Keratinocyte (primary cell): ENCODE data around the gene ING5. TPM values are rescaled to one million over a fixed set of nuclear protein-coding genes. Genes with fewer than 3 reads are reported as not detected.

Experiments used
- DNase-seq: peaks from one replicate; pipeline ENCODE4 v3.0.0-alpha.2; 2011; ENCODE audit warnings: low read depth, missing footprints, low spot score
- FAIRE-seq: peaks from 2 replicates; lab custom pipeline; 2011; peaks lifted over from hg19 to GRCh38; lab: Jason Lieb, UNC
- H2AFZ ChIP-seq: 2 replicates; pipeline ENCODE4 v1.6.0; 2012; ENCODE audit warnings: low read length, control low read depth, inconsistent platforms; ENCODE audit not compliant: control insufficient read depth
- H3K27ac ChIP-seq: 2 replicates; pipeline ENCODE4 v1.5.1; 2011; ENCODE audit warnings: low read length; ENCODE audit not compliant: control insufficient read depth, insufficient read depth
- H3K27me3 ChIP-seq: 3 replicates; pipeline ENCODE4 v1.6.0; 2011; ENCODE audit warnings: low read length; ENCODE audit not compliant: control insufficient read depth, insufficient read depth; ENCODE audit errors: extremely low read depth
- H3K36me3 ChIP-seq, 2 experiments: 2 replicates in 1 of 2; 3 replicates in 1 of 2; pipeline ENCODE4 v1.5.1; 2011; ENCODE audit warnings: low read length in 2 of 2, mild to moderate bottlenecking in 1 of 2; ENCODE audit not compliant: control insufficient read depth in 2 of 2, insufficient read depth in 2 of 2; ENCODE audit errors: extremely low read depth in 1 of 2
- H3K4me1 ChIP-seq: 3 replicates; pipeline ENCODE4 v1.5.1; 2011; ENCODE audit warnings: low read length; ENCODE audit not compliant: control insufficient read depth, insufficient read depth; ENCODE audit errors: extremely low read depth
- H3K4me2 ChIP-seq: 3 replicates; pipeline ENCODE4 v1.6.0; 2011; ENCODE audit warnings: low read depth, low read length; ENCODE audit not compliant: control insufficient read depth, insufficient read depth; ENCODE audit errors: extremely low read depth
- H3K4me3 ChIP-seq, 3 experiments: fragments of 200-600 bp in 1 of 3; sonication (generic) in 1 of 3; 2 replicates in 2 of 3; 3 replicates in 1 of 3; pipeline ENCODE4 v1.5.1; 2011 to 2016; ENCODE audit warnings: low read length in 3 of 3, mild to moderate bottlenecking in 3 of 3, control low read depth in 2 of 3, inconsistent platforms in 1 of 3, low read depth in 1 of 3, mixed read lengths in 1 of 3, mixed run types in 1 of 3, moderate library complexity in 1 of 3; ENCODE audit not compliant: control insufficient read depth in 2 of 3, insufficient read depth in 2 of 3; ENCODE audit errors: extremely low read depth in 1 of 3
- H3K79me2 ChIP-seq: 2 replicates; pipeline ENCODE4 v1.6.0; 2012; ENCODE audit warnings: low read length; ENCODE audit not compliant: control insufficient read depth, insufficient read depth
- H3K9ac ChIP-seq: 3 replicates; pipeline ENCODE4 v1.6.0; 2011; ENCODE audit warnings: low read length; ENCODE audit not compliant: control insufficient read depth, insufficient read depth; ENCODE audit errors: extremely low read depth
- H3K9me1 ChIP-seq: 3 replicates; pipeline ENCODE4 v1.6.0; 2011; ENCODE audit warnings: low read length; ENCODE audit not compliant: control insufficient read depth, insufficient read depth; ENCODE audit errors: extremely low read depth
- H3K9me3 ChIP-seq: 2 replicates; pipeline ENCODE4 v1.5.1; 2012; ENCODE audit warnings: low read depth, low read length; ENCODE audit not compliant: control insufficient read depth
- H4K20me1 ChIP-seq: 3 replicates; pipeline ENCODE4 v1.6.0; 2011; ENCODE audit warnings: low read length; ENCODE audit not compliant: control insufficient read depth, insufficient read depth; ENCODE audit errors: extremely low read depth
- CTCF ChIP-seq, 3 experiments: IDR thresholded peaks in 1 of 3; conservative IDR thresholded peaks in 1 of 3; optimal IDR thresholded peaks in 1 of 3; 2 replicates in 2 of 3; 3 replicates in 1 of 3; pipeline versions ENCODE3 to v1.5.1; 2011; ENCODE audit warnings: low read length in 3 of 3, mild to moderate bottlenecking in 3 of 3, moderate library complexity in 2 of 3, control low read depth in 1 of 3, inconsistent platforms in 1 of 3; ENCODE audit not compliant: insufficient read depth in 2 of 3; ENCODE audit errors: extremely low read depth in 1 of 3
- EZH2 ChIP-seq: IDR thresholded peaks from one replicate; pipeline ENCODE4 v1.6.1; 2012; ENCODE audit warnings: inconsistent platforms, mild to moderate bottlenecking, low read length, moderate library complexity
- dilution Hi-C: fragments of 300-500 bp; cut with MboI; formaldehyde crosslinking; loops from one replicate; pipeline ENCODE4 v1.7.0; 2020; ENCODE audit warnings: low sequenced_read_pairs; ENCODE audit not compliant: extremely low pct_ligation_motif_present
- polyA plus RNA-seq, 5 experiments: library from polyadenylated mRNA; depleted of rRNA in 3 of 5; stranded (reverse) in 3 of 5; stranded (forward) in 1 of 5; unstranded in 1 of 5; fragments of >200 nt; gene quantifications; 1 replicate in 1 of 5; 2 replicates in 3 of 5; 3 replicates in 1 of 5; pipeline versions ENCODE4 v1.2.1 to v1.2.3, GENCODE V29; 2011 to 2012; ENCODE audit warnings: missing spikeins in 2 of 5, low read depth in 1 of 5, low replicate concordance in 1 of 5

ING5 gene
- polyA plus RNA-seq, 1 donor (not counting 4 experiments of a cell fraction or from before 2014, with no cell fraction given), result 19.1 TPM

GRCh38 chr2:241764275-241765241, 62.7 kb downstream of the ING5 start:
- TF ChIP-seq EZH2 (no peak), CTCF (optimal IDR thresholded peaks at IDR 0.05 in 1 of 3, IDR thresholded peaks at IDR 0.05 in 1 of 3, conservative IDR thresholded peaks at IDR 0.05 in 1 of 3; ENCODE audit: extremely low read depth in 1 of 3, insufficient read depth in 2 of 3, low read length in 3 of 3) (no peak)
- dilution Hi-C loops, result no loop called here

GRCh38 chr2:241767464-241768250, 65.8 kb downstream of the ING5 start:
- Histone ChIP-seq H3K9me1 (no peaks in the 10 kb centered on the region), H2AFZ (no peak overlapping the region), H3K9ac (no peak overlapping the region), H3K4me1 (no peaks in the 10 kb centered on the region), H4K20me1 (peaks cover 2% of the 10 kb centered on the region), H3K4me2 (no peak overlapping the region), H3K4me3 (no peak overlapping the region), H3K79me2 (no peaks in the 10 kb centered on the region), H3K36me3 (no peaks in the 10 kb centered on the region), H3K27ac (no peak overlapping the region), H3K9me3 (no peaks in the 10 kb centered on the region), H3K27me3 (peaks cover 10% of the 10 kb centered on the region)
- DNase-seq, result no peak
- dilution Hi-C loops, result no loop called here
- FAIRE-seq, result no peak
- TF ChIP-seq CTCF (optimal IDR thresholded peaks at IDR 0.05 in 1 of 3, IDR thresholded peaks at IDR 0.05 in 1 of 3, conservative IDR thresholded peaks at IDR 0.05 in 1 of 3; ENCODE audit: extremely low read depth in 1 of 3, insufficient read depth in 2 of 3, low read length in 3 of 3) (no peak), EZH2 (no peak)

More at GRCh38 chr2:241764275-241765241, 62.7 kb downstream of the ING5 start:
- H3K27me3 ChIP-seq, result no peaks in the 10 kb centered on the region
- H3K4me1 ChIP-seq, result no peaks in the 10 kb centered on the region
- H3K36me3 ChIP-seq, result peaks cover 0 to 2% of the 10 kb centered on the region in 2 experiments
- peaks cover 2% of the 10 kb centered on the region for H3K9me3 ChIP-seq
- no peaks in the 10 kb centered on the region for H3K79me2 ChIP-seq
- no peak overlapping the region for H2AFZ ChIP-seq
- DNase-seq (no peak), FAIRE-seq (no peak)
- no peak overlapping the region for H3K4me3 ChIP-seq
- H3K4me2 ChIP-seq, result no peak overlapping the region
- H3K27ac ChIP-seq, result no peak overlapping the region
- peaks cover 2% of the 10 kb centered on the region for H4K20me1 ChIP-seq
- no peak overlapping the region for H3K9ac ChIP-seq
- H3K9me1 ChIP-seq, result no peaks in the 10 kb centered on the region
